ENCODE data around the gene TPH2.
A peak's percentile ranks its signal among the peaks of the same experiment; 100 is the strongest.

TPH2 gene

DNA sequence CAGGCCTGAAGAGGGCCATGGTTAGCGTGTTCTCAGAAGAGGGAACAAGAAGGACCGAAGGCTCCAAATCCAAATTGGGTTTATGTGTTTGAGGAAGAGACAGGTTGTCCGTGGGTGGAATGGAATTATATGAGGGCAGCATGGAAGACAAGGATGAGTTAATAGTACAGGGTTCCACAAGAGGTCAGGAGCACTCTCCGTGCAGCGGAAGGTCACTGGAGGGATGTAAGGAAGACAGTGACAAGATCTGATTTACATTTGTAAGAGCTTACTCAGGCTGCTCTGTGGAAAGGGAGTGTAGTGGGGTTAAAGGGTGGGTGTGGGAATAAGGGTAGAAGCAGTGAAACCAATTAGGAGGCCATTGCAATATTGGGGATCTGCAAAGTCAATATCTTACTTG lies 97.0 kb downstream of the TPH2 start:
- no peak for DNase-seq

DNA sequence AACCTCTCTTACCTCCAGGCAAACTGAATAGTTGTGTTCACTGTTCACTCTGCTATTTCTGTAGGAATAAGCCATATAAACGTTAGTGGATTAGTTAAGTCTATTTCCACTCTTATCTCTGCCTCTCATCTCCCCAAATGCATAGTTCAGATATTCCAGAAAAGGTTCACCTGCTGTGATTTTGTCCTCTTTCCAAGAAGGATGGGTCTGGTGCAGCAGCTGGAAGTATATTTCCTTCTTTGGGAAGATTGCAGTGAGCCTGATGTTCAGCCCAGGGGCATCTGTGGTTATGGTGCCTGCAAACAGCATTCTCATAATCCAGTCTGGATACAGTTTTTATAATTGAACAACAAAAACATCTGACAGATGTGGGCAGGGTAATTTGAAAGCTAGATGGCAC lies 97.7 kb downstream of the TPH2 start:
- DNase-seq, result no peak

DNA sequence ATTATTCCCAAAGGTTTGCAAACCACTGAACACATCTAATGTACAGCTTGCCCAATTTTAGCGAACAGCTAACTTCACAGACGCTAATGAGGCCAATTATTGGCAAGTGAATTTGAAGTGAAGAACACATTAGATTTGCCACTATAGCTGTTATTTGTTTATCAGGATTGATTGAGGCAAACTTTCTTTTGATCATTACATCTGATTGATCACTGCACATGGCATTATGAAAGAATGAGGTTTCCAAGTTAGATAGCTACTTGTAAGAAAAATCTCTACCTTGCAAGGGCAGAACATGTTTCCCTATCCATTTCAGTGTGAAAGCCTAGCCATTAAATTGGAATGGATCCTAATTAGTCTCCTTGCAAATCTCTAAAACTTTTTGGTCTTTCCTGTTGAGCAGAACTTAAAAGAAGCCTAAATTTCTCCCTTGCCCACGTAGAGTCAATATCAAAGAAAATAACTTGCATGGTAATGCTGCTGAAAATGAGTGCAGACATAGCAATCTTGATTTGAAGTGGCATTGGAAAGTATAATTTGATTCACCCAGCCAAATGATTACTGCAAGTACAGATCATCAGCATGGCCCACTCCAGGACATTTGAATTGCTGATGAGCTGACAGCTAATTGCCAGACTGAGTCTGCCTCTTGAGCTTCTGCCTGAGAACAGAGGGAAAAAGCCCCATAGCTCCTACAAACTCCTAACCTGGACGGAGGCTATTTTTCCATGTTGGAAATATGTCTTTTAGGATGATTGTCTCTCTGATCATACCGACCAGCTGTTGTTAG lies 98.6 kb downstream of the TPH2 start:
- DNase-seq, result no peak

DNA sequence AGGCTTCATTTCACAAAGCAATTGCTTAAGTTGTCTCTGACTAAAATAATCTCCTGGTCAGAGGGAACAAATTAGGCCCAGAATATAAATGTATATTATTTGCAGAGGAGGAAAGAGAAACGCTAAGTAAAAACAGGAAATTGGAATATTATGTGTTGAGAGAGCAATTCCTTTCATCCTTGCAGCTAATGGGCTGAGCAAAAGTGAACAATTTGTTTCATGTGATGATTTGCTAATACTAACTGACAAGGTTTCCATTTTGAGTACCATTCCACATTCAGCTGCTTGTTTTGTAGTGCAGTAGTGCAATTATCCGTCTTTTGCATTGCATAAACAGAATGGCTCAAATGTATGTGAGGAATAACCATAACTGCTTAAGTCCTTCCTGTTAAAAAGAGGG lies 103.2 kb downstream of the TPH2 start:
- no peak for DNase-seq

DNA sequence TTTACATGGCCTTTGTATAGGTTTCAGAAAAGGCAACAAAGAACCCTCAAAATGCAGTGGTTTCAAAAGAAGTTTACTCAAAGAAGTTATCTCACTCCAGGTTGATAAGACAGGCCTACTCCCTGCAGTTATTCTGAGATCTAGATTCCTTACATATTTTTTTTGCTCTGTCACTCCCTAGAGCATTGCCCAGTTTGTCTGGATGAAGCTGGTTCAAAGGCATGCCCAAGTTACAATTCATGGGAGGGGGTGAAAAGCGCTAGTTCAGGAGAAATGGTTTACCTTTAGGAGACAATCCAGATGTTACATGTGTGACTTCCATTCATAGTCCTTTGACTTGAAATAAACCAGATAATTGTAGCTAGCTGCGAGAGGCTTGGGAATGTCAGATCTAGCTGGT lies 115.0 kb downstream of the TPH2 start:
- peak; percentile 9 for DNase-seq

DNA sequence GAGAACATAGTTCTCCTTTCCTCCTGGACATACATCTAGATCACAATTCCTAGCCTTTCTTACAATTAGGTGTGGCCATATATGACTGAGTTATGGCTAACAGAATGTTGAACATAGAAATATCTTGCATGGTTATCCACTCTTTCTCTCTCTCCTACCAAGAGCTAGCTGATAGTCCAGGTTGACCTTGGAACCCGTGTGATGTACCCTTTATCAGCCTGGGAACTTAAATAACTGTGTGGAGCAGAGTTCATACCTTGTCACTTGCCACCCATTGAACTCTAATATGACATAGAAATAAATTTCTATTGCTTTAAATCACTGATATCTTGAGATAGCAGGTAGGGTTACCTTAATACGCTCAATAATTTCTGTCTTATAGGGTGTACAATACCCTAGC lies 115.9 kb downstream of the TPH2 start:
- DNase-seq, result no peak

DNA sequence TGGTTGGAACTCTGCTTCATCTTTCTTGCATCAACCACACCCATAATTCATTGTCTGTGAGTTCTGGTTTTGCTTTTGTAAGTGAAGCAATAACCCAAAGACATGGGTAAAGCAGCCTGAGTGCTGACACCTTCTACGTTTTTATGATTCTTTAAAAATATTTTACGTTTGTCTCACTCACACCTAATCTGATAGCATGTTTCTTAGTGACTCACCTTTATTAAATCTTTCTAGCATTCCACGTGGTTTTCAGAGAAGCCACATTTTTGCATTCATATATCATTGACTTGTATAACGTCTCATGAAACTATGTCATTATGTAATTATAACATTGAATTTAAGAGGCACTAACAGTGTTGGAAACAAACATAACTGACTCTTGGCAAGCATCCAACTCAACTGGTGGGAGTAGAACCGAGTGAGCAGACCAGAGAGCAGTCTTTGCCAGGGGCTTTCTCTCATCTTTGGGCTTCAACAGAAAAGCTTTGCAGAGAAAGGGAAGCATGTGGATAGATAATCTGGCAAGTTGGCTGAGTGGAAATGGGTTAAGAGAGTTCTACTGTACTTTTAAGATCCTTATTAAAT lies 118.8 kb downstream of the TPH2 start:
- peak; percentile 9 for DNase-seq

DNA sequence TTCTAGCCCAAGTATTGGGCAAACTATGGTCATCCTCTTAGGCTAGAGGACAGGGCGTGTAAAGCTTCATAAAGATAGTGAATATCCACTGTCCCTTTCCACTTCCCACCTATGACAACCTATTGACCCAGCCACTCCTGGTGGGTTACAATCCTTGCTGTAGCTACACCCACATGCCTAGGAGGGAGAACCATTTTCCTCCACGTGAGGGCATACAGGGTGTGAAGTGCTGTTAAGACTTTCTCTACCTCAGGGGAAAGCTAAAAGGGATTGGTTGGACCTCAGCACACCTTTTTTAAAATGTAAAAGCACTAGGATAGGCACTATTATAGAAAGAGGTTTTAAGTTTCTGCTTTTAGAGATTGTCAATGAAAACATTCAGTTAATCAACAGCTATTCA lies 124.4 kb downstream of the TPH2 start:
- DNase-seq, result no peak

DNA sequence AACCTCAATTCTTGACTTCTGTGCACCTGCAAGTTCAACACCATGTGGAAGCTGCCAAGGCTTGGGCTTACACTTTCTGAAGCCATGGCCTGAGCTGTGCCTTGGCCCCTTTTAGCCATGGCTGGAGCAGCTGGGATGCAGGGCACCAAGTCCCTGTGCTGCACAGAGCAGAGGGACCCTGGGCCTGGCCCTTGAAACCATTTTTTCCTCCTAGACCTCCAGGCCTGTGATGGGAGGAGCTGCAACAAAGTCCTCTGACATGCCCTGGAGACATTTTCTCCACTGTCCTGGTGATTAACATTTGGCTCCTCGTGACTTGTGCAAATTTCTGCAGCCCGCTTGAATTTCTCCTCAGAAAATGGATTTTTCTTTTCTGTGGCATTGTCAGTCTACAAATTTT lies 132.4 kb downstream of the TPH2 start:
- DNase-seq, result no peak

DNA sequence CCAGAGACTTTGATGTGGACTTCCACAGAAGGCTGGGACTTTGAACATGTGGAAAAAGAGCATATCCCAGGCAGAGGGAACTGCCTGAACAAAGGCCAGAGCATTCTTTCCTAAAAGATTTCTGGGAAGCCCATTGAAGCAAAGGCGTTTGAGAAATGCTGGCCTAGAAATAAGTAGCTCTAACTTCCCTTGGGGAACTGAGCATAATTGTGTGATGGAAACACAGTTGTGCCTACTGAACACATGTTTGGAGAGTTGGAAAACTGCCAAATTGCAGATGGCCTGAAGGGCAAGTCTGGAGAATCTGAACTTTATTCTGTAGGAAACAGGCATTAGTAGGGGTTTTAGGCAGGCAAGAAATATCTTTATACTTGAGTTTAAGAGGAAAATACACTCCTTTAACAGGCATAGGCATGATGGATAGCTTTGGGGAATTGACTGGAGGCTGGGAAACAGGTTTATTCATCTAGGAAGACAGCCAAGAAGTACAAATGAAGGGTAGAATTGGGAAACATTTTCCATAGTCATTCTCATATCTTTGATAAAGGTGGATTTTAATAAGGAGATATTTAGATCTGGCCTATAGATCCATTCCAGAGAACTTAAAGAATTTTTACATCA lies 134.1 kb downstream of the TPH2 start:
- DNase-seq, result no peak

DNA sequence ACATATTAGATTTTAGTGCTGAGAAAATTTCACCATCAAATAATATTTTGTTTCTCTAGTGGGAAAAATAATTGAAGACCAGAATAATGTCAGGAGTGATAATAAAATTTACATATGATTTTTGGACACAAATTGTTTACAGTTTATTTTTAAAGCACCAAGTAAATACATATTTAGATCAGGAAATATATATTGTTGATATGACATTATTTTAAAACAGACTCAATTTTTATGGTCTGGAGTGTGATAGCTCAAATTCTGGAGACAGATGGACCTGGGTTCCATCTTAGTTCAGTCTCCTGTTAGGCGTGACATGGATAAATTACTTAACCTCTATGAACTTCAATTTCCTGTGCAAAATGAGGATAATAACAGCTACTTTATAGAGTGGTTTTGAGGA lies 135.4 kb downstream of the TPH2 start:
- DNase-seq, result no peak

DNA sequence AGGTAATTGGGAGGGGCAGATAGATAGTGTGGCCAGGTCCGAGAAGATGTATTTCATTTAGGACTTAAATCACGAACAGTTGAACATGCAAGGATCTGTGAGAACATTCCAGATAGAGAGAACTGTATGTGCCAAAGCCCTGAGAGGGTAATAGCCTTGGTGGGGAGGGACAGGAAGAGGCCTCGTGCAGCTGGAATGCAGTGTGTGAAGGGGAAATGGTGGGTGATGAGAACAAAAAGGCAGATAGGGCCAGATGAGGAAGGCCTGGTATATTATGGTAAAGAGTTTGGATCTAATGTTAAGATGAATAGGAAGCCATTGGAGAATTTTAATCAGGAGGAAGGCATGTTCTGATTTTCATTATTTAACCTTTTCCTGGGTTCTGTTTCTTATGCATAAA lies 136.3 kb downstream of the TPH2 start:
- no peak for DNase-seq

DNA sequence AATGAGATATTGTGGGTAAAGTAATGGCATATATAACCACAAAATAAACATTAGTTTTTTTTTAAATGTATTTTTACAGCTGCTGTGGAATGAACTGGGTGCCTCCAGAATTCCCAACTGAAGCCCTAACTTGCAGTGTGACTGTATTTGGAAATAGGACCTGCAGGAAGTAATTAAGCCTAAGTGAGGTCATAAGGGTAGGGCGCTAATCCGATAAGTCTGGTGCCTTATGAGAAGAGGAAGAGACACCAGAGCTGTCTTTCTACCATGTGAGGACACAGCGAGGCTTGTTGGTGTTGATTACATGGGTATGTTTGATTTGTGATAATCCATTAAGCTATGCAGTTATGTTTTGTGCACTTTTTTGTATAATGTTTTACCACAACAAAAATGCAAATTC lies 136.8 kb downstream of the TPH2 start:
- no peak for DNase-seq

DNA sequence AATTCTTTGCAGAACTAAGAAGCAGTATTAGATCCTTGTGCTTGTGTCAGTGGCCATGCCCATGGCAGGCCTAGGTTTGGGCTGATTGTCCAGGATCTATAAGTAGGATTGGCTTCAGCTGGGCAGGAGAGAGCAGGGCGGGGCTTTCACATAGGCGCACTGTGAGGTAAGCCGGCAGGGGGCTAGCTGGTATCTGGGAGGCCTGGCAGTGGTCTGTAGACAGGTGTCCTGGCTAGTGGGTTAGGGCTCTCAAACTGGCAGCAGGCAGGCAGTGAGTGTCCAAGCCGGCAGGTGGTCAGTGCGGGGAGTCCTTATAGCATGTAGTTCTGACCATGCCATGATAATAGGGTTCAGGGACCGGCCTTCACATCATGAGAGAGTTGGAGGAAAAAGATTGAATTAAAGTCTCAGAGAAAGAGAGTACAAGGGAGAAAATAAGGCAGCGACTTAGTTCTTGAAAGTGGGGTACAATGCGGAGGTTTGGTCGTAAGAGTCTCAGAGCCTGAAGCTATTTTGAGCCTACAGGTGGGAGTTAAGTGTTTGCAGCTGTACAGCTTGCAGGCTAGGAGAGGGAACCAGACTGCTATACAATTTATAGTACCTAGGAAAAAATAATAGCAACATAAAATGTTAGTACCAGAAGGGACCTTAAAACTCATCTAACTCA lies 137.4 kb downstream of the TPH2 start:
- DNase-seq, result no peak

DNA sequence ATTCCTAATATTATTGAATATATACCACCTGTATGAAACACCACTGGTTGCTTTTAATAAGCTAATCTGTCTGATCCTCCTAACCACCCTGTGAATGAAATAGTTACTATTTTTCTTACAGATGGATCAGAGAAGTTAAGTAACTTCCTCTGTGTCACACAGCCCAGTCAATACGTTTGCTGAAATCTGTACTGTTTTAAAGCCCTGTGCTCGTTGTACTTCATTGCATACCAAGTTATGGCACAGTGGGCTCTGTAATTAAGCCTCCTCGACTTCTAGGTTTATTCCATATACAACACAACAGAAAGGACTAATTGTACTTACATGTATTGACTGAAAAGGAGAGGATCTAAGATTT lies 137.9 kb downstream of the TPH2 start:
- DNase-seq, result no peak

DNA sequence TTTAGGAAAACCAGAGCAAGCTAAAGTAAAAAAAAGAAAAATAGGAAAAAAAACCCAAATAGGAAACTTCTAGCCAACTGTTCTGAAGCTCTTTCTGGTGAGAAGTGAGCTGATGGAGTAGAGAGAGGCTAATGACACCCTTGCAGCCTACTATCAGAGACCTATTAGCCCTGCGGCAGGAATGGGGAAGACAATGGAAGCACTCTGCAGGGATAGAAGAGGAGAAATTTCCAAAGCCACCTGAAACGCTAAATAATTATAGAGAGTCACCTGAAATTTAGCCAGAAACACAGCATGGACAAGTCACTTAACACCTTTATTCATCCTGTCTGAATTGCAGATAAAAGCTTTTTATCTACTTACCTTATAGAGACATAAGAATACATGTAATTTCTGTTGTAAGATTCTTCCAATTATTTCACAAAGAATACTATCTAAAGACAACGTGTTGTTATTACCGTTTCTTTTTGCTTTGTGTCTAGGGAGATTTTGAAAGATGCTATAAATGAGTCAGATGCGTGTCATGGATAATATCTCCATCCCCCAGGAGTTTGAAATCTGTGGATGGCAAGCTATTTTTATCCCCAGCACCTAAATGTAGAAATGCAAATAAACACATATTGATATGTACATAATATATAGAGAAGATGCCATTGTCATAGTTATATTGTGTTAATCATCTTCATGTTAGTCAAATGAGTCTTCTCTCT lies 138.6 kb downstream of the TPH2 start:
- DNase-seq, result no peak

DNA sequence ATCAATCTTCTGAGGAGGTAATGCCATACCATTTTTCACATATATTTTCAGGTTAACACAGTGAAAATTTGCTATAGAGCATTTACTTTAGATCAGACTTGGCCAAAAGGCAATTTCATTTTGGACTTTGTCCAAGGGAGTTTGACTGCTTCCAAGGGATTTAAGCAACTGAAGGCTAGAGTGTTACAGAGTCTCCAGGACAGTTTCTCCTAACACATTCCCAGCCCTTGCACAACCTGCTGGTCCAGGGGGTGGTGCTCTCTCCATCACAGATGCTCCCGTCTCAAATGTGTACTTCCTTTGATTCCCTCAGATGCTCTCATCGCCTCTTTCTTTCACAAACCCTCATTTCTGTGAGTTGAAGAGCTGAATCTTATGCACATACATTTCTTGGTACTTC lies 143.1 kb downstream of the TPH2 start:
- no peak for DNase-seq

All from fibroblast of skin of scalp (primary cell).